ENCODE results near the gene AZI2.

Gene AZI2

GRCh38 chr3:28326458-28326926 is 22.1 kb downstream of the AZI2 start:
- Mint-ChIP-seq H3K27me3 (ENCODE audit: low read depth) (no peaks in the 10 kb centered on the region), H3K4me3 (peak overlapping the region; percentile 0), H3K9me3 (no peaks in the 10 kb centered on the region), H3K27ac (peak overlapping the region; percentile 50), H3K36me3 (ENCODE audit: low read depth) (peaks cover 21% of the 10 kb centered on the region), H3K4me1 (ENCODE audit: low read depth) (peaks cover 36% of the 10 kb centered on the region)

DNA sequence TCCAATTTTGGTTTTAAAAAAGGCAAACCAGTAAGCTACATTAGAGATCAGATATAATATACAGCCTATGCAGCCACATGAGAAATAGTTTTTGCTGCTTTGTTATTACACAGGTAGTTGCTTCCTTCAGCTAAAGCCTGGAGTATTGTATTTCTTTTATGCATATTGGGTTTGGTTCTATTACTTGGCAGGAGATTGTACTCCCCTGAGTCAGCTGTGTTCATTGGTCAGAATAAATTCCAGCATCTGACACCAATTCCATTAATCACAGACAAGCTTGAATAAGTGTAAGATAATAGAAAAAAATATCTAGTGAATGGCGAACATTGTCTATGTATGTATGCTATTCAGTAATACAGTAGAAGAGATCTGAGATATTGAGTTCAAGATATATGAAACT is 26.2 kb downstream of the AZI2 start:
- no peak overlapping the region for H3K4me3 Mint-ChIP-seq
- H3K27me3 Mint-ChIP-seq (ENCODE audit: low read depth) = no peaks in the 10 kb centered on the region

DNA sequence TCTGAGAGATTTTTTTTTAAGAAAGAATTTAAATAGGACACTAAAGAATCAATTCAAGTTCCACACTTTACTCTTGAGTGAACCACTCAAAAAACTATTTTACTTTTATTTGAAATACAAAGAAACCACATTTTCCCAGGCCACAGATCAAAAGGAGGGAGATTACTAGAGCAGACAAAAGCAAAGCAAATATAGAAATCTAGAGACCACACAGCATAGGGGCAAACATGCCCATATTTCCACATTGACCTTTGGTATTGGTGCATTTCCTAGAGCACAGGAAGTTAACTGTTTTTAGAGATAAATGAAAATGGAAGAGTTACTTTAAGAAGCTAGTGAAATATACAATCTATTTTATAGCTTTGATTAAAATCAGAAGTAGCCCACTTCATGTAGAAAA is 27.6 kb downstream of the AZI2 start:
- H3K4me1 Mint-ChIP-seq (ENCODE audit: low read depth) = peaks cover 29% of the 10 kb centered on the region
- no peaks in the 10 kb centered on the region for H3K9me3 Mint-ChIP-seq
- H3K27ac Mint-ChIP-seq = no peak overlapping the region
- peaks cover 35% of the 10 kb centered on the region for H3K36me3 Mint-ChIP-seq (ENCODE audit: low read depth)
- no peak overlapping the region for H3K4me3 Mint-ChIP-seq
- H3K27me3 Mint-ChIP-seq (ENCODE audit: low read depth) = no peaks in the 10 kb centered on the region

More for the DNA sequence above, 26.2 kb downstream of the AZI2 start:
- Mint-ChIP-seq H3K9me3 (no peaks in the 10 kb centered on the region), H3K27ac (no peak overlapping the region), H3K4me1 (ENCODE audit: low read depth) (peaks cover 40% of the 10 kb centered on the region), H3K36me3 (ENCODE audit: low read depth) (peaks cover 35% of the 10 kb centered on the region)

- Mint-ChIP-seq H3K9me3 (no peaks in the 10 kb centered on the region), H3K4me1 (ENCODE audit: low read depth) (peaks cover 19% of the 10 kb centered on the region), H3K27me3 (ENCODE audit: low read depth) (no peaks in the 10 kb centered on the region), H3K27ac (no peak overlapping the region), H3K36me3 (ENCODE audit: low read depth) (peaks cover 21% of the 10 kb centered on the region), H3K4me3 (no peak overlapping the region)
These were observed 31.1 kb downstream of the AZI2 start for GRCh38 chr3:28317438-28318022.

GRCh38 chr3:28316226-28316625 is 32.4 kb downstream of the AZI2 start:
- H3K9me3 Mint-ChIP-seq = no peaks in the 10 kb centered on the region
- H3K27me3 Mint-ChIP-seq (ENCODE audit: low read depth) = no peaks in the 10 kb centered on the region
- H3K4me3 Mint-ChIP-seq = no peak overlapping the region
- H3K36me3 Mint-ChIP-seq (ENCODE audit: low read depth) = peaks cover 14% of the 10 kb centered on the region
- H3K27ac Mint-ChIP-seq = no peak overlapping the region
- H3K4me1 Mint-ChIP-seq (ENCODE audit: low read depth) = peaks cover 13% of the 10 kb centered on the region

DNA sequence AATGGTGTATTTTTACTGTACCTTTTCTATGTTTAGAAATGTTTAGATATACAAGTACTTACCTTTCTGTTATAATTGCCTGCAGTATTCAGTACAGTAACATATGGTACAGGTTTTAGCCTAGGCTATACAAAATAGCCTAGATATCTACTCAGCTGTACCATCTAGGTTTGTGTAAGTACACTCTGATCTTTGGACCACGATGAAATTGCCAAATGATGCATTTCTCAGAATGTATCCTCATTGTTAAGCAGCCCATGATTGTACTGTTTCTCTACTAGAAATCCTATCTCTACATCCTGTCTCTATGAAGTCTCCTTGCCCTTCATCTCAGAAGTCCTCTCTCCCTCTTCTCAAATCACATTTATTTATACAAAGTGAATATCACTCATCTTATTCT is 32.9 kb downstream of the AZI2 start:
- Mint-ChIP-seq H3K4me1 (ENCODE audit: low read depth) (peaks cover 8% of the 10 kb centered on the region), H3K9me3 (no peaks in the 10 kb centered on the region), H3K27ac (no peak overlapping the region), H3K4me3 (no peak overlapping the region), H3K27me3 (ENCODE audit: low read depth) (no peaks in the 10 kb centered on the region), H3K36me3 (ENCODE audit: low read depth) (peaks cover 9% of the 10 kb centered on the region)

DNA sequence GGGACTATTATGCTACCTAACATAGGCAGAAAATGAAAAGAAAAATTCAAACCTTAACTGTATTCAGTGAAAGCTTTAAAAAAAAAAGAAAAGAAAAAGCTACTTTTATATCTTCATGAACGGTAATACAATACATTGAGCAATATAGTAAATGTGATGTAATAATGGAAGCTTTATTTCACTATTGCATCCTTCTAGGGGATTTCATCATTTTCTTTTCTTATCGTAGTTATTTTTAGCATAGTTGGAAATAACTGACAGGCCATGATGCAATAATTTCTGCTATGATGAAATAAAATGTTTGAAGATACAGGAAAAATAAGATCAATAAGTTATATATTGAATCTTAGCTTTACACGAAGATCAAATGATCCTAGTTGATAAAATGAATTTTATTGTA is 40.4 kb downstream of the AZI2 start:
- Mint-ChIP-seq H3K4me1 (ENCODE audit: low read depth) (no peaks in the 10 kb centered on the region), H3K36me3 (ENCODE audit: low read depth) (no peaks in the 10 kb centered on the region), H3K27ac (no peak overlapping the region), H3K4me3 (no peak overlapping the region), H3K9me3 (no peaks in the 10 kb centered on the region), H3K27me3 (ENCODE audit: low read depth) (no peaks in the 10 kb centered on the region)

DNA sequence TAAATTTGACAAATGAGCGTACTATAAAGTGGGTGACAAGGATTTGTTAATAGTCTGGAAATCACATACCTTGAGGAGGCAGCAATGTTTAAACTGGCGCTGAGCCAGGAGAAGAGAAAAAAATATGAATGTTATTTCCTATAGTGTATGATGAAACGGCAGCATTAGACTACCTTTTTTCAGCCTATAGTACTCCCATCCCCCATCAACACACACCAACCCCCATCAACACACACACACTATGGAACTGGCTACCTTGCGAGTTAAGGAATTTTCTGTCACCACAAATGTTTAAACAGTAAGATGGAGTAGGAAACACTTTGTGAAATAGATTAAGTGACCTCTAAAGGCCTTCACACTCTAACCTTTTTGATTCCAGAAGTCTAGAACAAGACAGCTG is 46.9 kb downstream of the AZI2 start:
- Mint-ChIP-seq H3K27ac (no peak overlapping the region), H3K4me1 (ENCODE audit: low read depth) (no peaks in the 10 kb centered on the region), H3K4me3 (no peak overlapping the region), H3K27me3 (ENCODE audit: low read depth) (no peaks in the 10 kb centered on the region), H3K36me3 (ENCODE audit: low read depth) (peaks cover 3% of the 10 kb centered on the region), H3K9me3 (no peaks in the 10 kb centered on the region)

DNA sequence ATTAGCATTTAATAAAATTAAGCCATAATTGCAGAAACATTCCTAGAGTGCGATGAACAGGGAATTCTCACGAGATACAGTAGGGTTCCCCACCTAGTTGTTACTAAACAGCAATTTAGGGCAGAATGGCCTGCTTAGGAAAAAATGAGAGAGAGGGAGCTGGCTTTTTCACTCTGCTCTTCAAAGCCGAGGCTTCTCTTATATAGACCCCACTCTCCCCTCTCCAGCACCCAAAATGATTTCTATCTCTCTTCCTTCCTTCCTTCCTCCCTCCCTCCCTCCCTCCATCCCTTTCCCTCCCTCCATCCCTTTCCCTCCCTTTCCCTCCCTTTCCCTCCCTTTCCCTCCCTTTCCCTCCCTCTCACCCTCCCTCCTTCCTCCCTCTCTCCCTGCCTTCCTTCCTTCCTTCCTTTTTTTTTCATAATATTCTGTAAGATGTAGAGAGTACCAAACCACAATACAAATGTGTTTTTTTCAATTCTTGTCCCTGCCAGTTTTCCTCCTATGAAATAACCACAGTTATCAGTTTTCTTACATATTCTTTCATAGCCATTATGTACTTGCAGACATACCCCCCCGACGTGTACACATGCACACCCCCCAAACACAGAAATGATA is 48.2 kb downstream of the AZI2 start:
- no peak overlapping the region for H3K27ac Mint-ChIP-seq
- H3K4me3 Mint-ChIP-seq = no peak overlapping the region
- H3K9me3 Mint-ChIP-seq = no peaks in the 10 kb centered on the region
- peaks cover 3% of the 10 kb centered on the region for H3K4me1 Mint-ChIP-seq (ENCODE audit: low read depth)
- peaks cover 3% of the 10 kb centered on the region for H3K36me3 Mint-ChIP-seq (ENCODE audit: low read depth)
- H3K27me3 Mint-ChIP-seq (ENCODE audit: low read depth) = no peaks in the 10 kb centered on the region

DNA sequence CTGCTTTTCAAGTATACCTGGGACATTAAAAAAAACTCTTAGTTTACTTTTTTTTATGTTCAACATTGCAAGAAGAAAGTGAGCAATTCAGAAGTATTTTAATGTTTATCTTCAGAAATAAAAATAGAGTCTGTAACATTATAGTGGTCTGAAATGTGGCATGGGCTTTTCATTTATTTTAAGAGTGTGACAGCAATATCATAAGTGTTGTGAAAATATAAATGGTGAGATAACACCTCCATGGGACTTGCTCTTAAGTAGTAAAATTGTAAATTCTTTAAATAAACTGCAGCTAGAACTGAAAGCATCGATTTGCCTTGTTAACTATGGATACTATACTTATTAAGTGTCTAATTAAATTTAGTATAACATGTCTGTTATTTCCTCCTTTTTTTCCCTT is 48.9 kb downstream of the AZI2 start:
- Mint-ChIP-seq H3K27me3 (ENCODE audit: low read depth) (no peaks in the 10 kb centered on the region), H3K4me1 (ENCODE audit: low read depth) (peaks cover 5% of the 10 kb centered on the region), H3K36me3 (ENCODE audit: low read depth) (peaks cover 3% of the 10 kb centered on the region), H3K9me3 (no peaks in the 10 kb centered on the region), H3K27ac (no peak overlapping the region), H3K4me3 (no peak overlapping the region)

DNA sequence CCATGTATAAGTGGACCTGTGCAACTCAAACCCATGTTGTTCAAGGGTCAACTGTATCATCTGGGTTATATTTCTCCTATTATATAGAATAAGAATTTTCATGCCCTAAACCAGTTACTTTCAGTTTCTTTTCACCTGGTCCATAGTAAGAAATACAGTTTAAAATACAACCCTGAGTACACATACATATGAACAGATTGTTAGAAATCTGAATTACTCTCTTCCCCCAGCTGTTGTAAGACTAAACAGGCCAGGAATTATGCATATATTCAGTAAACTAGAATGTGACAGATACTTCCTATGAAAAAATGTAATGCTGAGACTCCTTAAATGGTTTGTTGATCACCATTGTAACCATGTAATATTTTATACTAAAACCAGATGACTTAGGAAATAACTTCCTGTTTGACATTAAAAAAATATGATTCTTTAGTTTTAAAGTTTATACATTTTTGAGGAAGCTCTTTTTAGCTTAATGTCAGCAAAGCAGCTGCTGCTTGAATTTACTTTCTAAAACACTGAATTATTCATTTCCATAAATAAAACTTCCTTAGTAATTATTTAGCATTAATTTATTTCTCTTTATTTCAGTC is 52.6 kb downstream of the AZI2 start:
- H3K36me3 Mint-ChIP-seq (ENCODE audit: low read depth) = peaks cover 10% of the 10 kb centered on the region
- H3K9me3 Mint-ChIP-seq = no peaks in the 10 kb centered on the region
- H3K4me1 Mint-ChIP-seq (ENCODE audit: low read depth) = peaks cover 9% of the 10 kb centered on the region
- no peaks in the 10 kb centered on the region for H3K27me3 Mint-ChIP-seq (ENCODE audit: low read depth)
- no peak overlapping the region for H3K4me3 Mint-ChIP-seq
- peak overlapping the region; percentile 24 for H3K27ac Mint-ChIP-seq

- no peaks in the 10 kb centered on the region for H3K9me3 Mint-ChIP-seq
- no peak overlapping the region for H3K4me3 Mint-ChIP-seq
- H3K4me1 Mint-ChIP-seq (ENCODE audit: low read depth) = peaks cover 9% of the 10 kb centered on the region
- no peak overlapping the region for H3K27ac Mint-ChIP-seq
- peaks cover 13% of the 10 kb centered on the region for H3K36me3 Mint-ChIP-seq (ENCODE audit: low read depth)
- H3K27me3 Mint-ChIP-seq (ENCODE audit: low read depth) = no peaks in the 10 kb centered on the region
These were observed 53.8 kb downstream of the AZI2 start for GRCh38 chr3:28294667-28295413.

DNA sequence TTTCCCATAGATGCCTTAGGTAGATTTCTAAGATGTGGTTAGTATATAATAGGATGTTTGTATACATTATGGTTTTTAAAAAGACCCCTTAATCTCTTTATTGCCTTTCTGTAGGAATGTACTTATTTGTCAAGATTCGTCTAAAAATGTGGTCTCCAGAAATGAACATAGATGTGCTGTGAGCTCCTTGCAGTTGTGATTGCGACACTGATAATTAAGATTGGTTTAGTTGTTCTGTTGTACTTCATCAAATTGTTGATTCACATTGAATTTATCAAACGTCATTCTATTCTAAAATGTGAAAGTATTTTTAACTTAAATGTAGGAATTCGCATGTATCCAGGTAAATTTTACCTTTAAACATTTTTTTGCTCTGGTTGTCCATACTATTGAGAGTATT is 56.0 kb downstream of the AZI2 start:
- Mint-ChIP-seq H3K9me3 (no peaks in the 10 kb centered on the region), H3K36me3 (ENCODE audit: low read depth) (peaks cover 13% of the 10 kb centered on the region), H3K27ac (no peak overlapping the region), H3K27me3 (ENCODE audit: low read depth) (no peaks in the 10 kb centered on the region), H3K4me3 (no peak overlapping the region), H3K4me1 (ENCODE audit: low read depth) (peaks cover 9% of the 10 kb centered on the region)

GRCh38 chr3:28291577-28291976 is 57.0 kb downstream of the AZI2 start:
- no peak overlapping the region for H3K27ac Mint-ChIP-seq
- H3K4me3 Mint-ChIP-seq = no peak overlapping the region
- no peaks in the 10 kb centered on the region for H3K9me3 Mint-ChIP-seq
- H3K27me3 Mint-ChIP-seq (ENCODE audit: low read depth) = no peaks in the 10 kb centered on the region
- H3K36me3 Mint-ChIP-seq (ENCODE audit: low read depth) = peaks cover 12% of the 10 kb centered on the region
- peaks cover 13% of the 10 kb centered on the region for H3K4me1 Mint-ChIP-seq (ENCODE audit: low read depth)

- no peak overlapping the region for H3K27ac Mint-ChIP-seq
- no peaks in the 10 kb centered on the region for H3K27me3 Mint-ChIP-seq (ENCODE audit: low read depth)
- no peaks in the 10 kb centered on the region for H3K9me3 Mint-ChIP-seq
- peaks cover 12% of the 10 kb centered on the region for H3K36me3 Mint-ChIP-seq (ENCODE audit: low read depth)
- peaks cover 11% of the 10 kb centered on the region for H3K4me1 Mint-ChIP-seq (ENCODE audit: low read depth)
- H3K4me3 Mint-ChIP-seq = no peak overlapping the region
These were observed 57.7 kb downstream of the AZI2 start for GRCh38 chr3:28290863-28291300.
